Ammon's horn (tissue), 1 donor: Measurements from ENCODE around the gene TRMT11.
A peak's percentile ranks its signal among the peaks of the same experiment; 100 is the strongest.
"Not testable (repeated sequence)": the region's sequence is repeated elsewhere in the genome, so short reads cannot be mapped to it uniquely, and the experiment has no call there.

ENCODE experiments used
- DNase-seq: peaks from one replicate; pipeline ENCODE4 v3.0.0-alpha.2; 2016; ENCODE audit warnings: low spot score

TRMT11 gene

GRCh38 chr6:125994670-125995488, 8.5 kb downstream of the TRMT11 start:
- DNase-seq = peak; percentile 9

- DNase-seq = peak; percentile 88
Measured at GRCh38 chr6:125995972-125996580, 9.7 kb downstream of the TRMT11 start.

GRCh38 chr6:126002755-126003679, 16.7 kb downstream of the TRMT11 start:
- no peak for DNase-seq

GRCh38 chr6:126007800-126008199, 21.5 kb downstream of the TRMT11 start:
- DNase-seq = no peak

GRCh38 chr6:126010040-126010439, 23.7 kb downstream of the TRMT11 start:
- DNase-seq = no peak

- DNase-seq = no peak
Measured at GRCh38 chr6:126015863-126016262, 29.5 kb downstream of the TRMT11 start.

- no peak for DNase-seq
Measured at GRCh38 chr6:126016591-126016990, 30.3 kb downstream of the TRMT11 start.

- DNase-seq = no peak
Measured at GRCh38 chr6:126017668-126018067, 31.3 kb downstream of the TRMT11 start.

GRCh38 chr6:126020305-126021050, 34.1 kb downstream of the TRMT11 start:
- DNase-seq = no peak

- not testable (repeated sequence) for DNase-seq
Measured at GRCh38 chr6:126023474-126023873, 37.1 kb downstream of the TRMT11 start.

- DNase-seq = no peak
Measured at GRCh38 chr6:126026001-126026400, 39.7 kb downstream of the TRMT11 start.

GRCh38 chr6:126027601-126028000, 41.3 kb downstream of the TRMT11 start:
- no peak for DNase-seq

- no peak for DNase-seq
Measured at GRCh38 chr6:126030045-126030444, 43.7 kb downstream of the TRMT11 start.

GRCh38 chr6:126033696-126034095, 47.4 kb downstream of the TRMT11 start:
- DNase-seq = peak; percentile 71

GRCh38 chr6:126034656-126035055, 48.3 kb downstream of the TRMT11 start:
- no peak for DNase-seq

GRCh38 chr6:126035764-126036163, 49.4 kb downstream of the TRMT11 start:
- no peak for DNase-seq

GRCh38 chr6:126038234-126038633, 51.9 kb downstream of the TRMT11 start:
- no peak for DNase-seq

- DNase-seq = no peak
Measured at GRCh38 chr6:126039284-126039683, 52.9 kb downstream of the TRMT11 start.

- no peak for DNase-seq
Measured at GRCh38 chr6:126040394-126040793, 54.1 kb downstream of the TRMT11 start.

GRCh38 chr6:126040826-126041225, 54.5 kb downstream of the TRMT11 start:
- no peak for DNase-seq

- DNase-seq = no peak
Measured at GRCh38 chr6:126041516-126041915, 55.2 kb downstream of the TRMT11 start.

- no peak for DNase-seq
Measured at GRCh38 chr6:126042001-126042419, 55.7 kb downstream of the TRMT11 start.
